Astrocyte of the cerebellum (primary cell): ENCODE measurements around the gene NFKBIB.
A peak's percentile ranks its signal among the peaks of the same experiment; 100 is the strongest.

Experiments
- DNase-seq: peaks from one replicate; pipeline ENCODE4 v3.0.0-alpha.2; 2011; ENCODE audit warnings: low read depth
- H3K4me3 ChIP-seq: 2 replicates; pipeline ENCODE4 v1.5.1; 2011; ENCODE audit warnings: mild to moderate bottlenecking, low read depth, low read length, moderate library complexity
- in situ Hi-C: cut with HindIII; loops from 2 replicates; pipeline ENCODE4 v1.10.0; 2017; ENCODE audit warnings: low sequenced_read_pairs
- TF ChIP-seq, protein P1 (sequence below): IDR thresholded peaks from 2 replicates; pipeline ENCODE4 v1.5.1; 2012; ENCODE audit warnings: low read length, low read depth, moderate library complexity, mild to moderate bottlenecking; ENCODE audit errors: missing control alignments

Gene NFKBIB

DNA sequence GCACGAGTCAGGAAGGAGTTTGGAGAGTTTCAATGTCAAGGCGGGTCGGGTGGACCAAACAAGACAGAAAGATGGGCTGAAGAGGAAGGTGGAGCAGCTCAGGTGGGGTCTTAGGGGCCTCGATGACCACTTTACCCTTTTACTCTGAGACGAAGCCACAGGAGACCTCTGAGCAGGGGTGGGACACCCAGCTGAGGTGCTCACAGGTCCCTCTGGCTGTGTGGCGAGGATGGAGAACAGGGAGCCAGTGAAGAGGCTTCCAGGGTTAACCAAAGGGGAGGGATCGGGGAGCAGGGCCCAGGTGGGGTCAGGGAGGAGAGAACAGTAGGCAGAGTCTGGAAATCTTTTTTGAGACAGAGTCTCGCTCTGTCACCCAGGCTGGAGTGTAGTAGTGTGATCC, 14.2 kb downstream of the NFKBIB start:
- DNase-seq: no peak
- H3K4me3 ChIP-seq: no peak overlapping the region
- in situ Hi-C loops: no loop called here
- TF ChIP-seq, protein P1, sequence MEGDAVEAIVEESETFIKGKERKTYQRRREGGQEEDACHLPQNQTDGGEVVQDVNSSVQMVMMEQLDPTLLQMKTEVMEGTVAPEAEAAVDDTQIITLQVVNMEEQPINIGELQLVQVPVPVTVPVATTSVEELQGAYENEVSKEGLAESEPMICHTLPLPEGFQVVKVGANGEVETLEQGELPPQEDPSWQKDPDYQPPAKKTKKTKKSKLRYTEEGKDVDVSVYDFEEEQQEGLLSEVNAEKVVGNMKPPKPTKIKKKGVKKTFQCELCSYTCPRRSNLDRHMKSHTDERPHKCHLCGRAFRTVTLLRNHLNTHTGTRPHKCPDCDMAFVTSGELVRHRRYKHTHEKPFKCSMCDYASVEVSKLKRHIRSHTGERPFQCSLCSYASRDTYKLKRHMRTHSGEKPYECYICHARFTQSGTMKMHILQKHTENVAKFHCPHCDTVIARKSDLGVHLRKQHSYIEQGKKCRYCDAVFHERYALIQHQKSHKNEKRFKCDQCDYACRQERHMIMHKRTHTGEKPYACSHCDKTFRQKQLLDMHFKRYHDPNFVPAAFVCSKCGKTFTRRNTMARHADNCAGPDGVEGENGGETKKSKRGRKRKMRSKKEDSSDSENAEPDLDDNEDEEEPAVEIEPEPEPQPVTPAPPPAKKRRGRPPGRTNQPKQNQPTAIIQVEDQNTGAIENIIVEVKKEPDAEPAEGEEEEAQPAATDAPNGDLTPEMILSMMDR: no peak

DNA sequence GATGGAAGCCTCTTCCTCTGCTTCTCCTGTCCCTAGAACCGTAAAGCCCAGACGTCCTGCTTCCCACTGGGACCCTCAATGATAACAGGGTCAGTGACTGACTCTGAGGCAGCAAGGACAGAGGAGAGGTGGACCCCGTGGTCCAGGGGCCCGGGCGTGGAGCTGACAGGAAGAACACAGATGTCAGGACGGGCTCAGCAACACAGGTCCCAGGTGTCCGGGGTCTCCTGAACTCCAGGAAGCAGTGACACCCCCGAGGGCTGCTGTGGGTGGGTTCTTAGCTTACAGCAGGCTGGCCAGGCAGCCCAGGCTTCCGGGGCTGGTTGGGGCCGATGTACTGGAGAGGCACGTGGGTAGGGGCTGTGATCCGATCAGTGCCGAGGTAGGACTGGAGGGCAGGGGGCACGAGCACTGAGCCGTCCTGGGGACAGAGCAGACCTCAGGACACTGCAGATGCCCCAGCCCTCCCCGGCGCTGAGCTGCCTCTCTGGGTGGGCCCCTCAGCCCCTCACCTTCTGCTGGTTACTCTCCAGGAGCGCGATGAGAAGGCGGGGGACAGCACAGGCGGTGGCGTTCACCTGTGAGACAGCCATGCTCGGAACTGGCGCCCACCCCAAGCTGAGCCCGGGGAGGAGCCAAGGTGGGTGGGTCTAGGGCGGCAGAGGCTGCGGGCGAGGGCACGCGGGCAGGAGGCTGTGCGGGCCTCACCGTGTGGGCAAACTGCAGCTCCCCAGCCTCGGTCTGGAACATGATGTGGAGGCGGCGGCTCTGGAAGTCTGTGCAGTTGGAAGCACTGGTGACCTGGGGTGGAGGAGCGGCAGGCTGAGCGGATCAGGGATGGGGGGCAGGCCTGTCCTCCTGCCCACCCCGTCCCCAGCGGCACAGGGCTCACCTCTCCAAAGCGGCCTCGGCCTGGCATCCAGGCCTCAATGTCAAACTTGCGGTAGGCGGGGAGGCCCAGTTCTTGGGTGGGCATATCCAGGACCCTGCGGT, 15.9 kb downstream of the NFKBIB start:
- in situ Hi-C loops: no loop called here
- TF ChIP-seq, protein P1: no peak
- DNase-seq: no peak
- H3K4me3 ChIP-seq: no peak overlapping the region

DNA sequence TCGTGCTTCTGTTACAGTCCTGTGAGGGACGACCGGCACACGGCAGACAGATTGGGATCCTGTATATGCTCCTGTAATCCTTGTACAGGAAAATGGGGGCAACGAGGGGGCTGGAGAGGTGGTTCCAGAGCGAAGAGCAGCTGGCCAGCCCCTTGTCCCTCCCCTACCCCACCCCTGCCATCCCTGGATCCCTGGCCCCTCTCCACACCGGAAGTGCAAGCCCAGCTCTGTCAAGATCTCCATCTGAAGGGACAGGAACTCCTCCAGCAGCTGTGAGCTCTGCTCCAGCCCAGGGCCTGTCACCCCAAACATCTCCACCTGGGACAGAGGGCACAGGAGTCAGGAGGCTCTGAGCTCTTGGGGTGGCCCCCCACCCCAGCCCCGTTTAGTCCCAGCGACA, 17.7 kb downstream of the NFKBIB start:
- in situ Hi-C loops: no loop called here
- DNase-seq: no peak
- H3K4me3 ChIP-seq: no peak overlapping the region
- TF ChIP-seq, protein P1: no peak

DNA sequence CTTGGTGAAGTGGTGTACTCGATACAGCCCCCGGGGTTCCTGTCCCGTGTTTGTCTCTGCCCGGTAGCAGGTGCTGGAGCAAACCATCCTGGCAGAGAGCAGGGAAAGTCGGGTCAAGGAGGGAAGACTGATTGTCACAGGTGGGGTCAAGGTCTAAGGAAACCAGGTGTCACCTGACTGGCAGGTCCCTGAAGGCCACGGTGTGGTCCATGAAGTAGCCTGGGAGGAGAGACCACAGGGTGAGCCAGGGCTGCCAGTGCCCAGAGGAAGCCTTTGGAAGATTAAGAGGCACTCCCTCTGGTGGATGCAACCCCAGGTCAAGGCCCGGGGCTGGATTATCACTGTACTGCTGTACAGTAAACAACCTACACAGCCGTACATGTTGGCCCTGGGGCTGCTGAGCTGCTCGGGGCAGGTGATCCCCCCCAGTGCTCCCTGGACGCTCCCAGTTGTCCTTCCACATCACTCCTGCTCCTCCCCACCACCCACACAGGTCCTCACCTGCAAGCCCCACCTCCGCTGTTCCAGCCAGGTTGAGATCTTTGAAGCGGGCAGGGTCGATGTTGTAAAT, 18.2 kb downstream of the NFKBIB start:
- TF ChIP-seq, protein P1: peak; percentile 8
- no peak for DNase-seq
- H3K4me3 ChIP-seq: no peak overlapping the region
- in situ Hi-C loops: no loop called here

DNA sequence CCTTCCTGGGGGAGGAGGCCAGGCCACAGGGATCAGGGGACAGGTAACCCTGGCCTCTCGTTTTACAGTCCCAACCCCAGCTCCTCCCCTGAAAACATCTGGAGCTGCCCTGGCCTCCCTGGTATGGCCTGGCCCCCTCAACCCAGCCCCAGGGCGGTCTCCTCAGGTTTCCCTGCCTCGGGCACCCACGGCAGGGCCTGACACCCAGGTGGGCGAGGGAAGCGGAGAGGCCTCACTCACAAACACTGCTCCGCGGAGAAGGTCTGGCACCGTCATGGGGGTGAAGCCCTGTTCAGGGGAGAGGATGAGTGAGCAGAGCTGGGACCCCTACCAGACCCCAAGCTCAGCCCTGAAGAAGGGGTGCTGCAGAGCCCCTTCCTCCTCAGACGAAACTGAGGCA, 18.8 kb downstream of the NFKBIB start:
- no peak for DNase-seq
- H3K4me3 ChIP-seq: no peak overlapping the region
- in situ Hi-C loops: no loop called here
- TF ChIP-seq, protein P1: no peak

DNA sequence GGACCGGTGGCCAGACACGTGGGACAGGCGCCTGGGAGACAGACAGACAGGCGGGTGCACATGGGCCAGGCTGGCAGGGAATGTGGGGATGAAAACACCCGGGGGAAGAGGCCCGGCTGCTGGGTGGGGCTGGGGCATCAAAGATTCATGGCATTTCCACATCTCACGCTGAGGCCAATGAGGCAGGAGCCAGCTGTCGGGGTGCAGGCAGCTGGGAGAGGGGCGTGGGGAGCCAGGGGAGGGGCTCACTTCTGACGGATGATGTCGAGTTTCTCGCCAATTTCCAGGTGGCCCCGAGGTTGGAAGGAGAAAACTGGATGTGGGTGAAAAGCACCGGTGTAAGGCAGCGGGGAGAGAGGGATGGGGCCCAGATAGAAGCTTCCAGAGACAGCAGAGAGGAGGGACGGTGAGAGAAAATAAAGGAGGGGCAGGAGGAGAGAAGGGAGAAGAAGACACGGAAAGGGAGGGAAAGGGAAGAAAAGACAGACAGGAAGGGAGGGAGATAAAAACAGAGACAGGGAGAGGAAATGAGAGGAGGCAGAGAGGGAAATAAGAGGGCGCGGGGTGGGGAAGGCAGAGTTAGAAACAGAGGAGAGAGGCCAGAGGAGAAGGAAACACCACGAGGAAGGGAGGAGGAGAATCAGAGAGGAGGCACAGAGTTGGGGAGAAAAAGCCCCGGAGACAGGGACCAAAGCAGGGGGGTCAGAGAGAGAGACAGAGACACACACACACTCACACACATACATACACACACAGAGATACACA, 20.2 kb downstream of the NFKBIB start:
- TF ChIP-seq, protein P1: no peak
- DNase-seq: no peak
- in situ Hi-C loops: no loop called here
- H3K4me3 ChIP-seq: no peak overlapping the region
